ENCODE data around the gene RNF144A.

Gene RNF144A

GRCh38 chr2:6970551-6970950, 53.3 kb downstream of the RNF144A start:
- no peak for TF ChIP-seq CTCF (conservative IDR thresholded peaks at IDR 0.05; ENCODE audit: low read length)
- no peak for DNase-seq (ENCODE audit: low read depth)

GRCh38 chr2:6970976-6971480, 53.8 kb downstream of the RNF144A start:
- H3K4me3 ChIP-seq (ENCODE audit: low read length), result no peak overlapping the region
- TF ChIP-seq CTCF (conservative IDR thresholded peaks at IDR 0.05; ENCODE audit: low read length), result no peak
- no peak for DNase-seq (ENCODE audit: low read depth)

More at GRCh38 chr2:6970551-6970950, 53.3 kb downstream of the RNF144A start:
- H3K4me3 ChIP-seq (ENCODE audit: low read length), result no peak overlapping the region

- no peak overlapping the region for H3K4me3 ChIP-seq (ENCODE audit: low read length)
- DNase-seq (ENCODE audit: low read depth), result no peak
- TF ChIP-seq CTCF (conservative IDR thresholded peaks at IDR 0.05; ENCODE audit: low read length), result no peak
Observed at GRCh38 chr2:6971502-6971901, 54.3 kb downstream of the RNF144A start.

- H3K4me3 ChIP-seq (ENCODE audit: low read length), result no peak overlapping the region
- TF ChIP-seq CTCF (conservative IDR thresholded peaks at IDR 0.05; ENCODE audit: low read length), result no peak
- no peak for DNase-seq (ENCODE audit: low read depth)
Observed at GRCh38 chr2:6972067-6972710, 55.0 kb downstream of the RNF144A start.

GRCh38 chr2:6973895-6974545, 56.8 kb downstream of the RNF144A start:
- DNase-seq (ENCODE audit: low read depth), result peak; percentile 9
- H3K4me3 ChIP-seq (ENCODE audit: low read length), result no peak overlapping the region

GRCh38 chr2:6975988-6976387, 58.8 kb downstream of the RNF144A start:
- TF ChIP-seq CTCF (conservative IDR thresholded peaks at IDR 0.05; ENCODE audit: low read length), result no peak
- DNase-seq (ENCODE audit: low read depth), result no peak

More at GRCh38 chr2:6973895-6974545, 56.8 kb downstream of the RNF144A start:
- TF ChIP-seq CTCF (conservative IDR thresholded peaks at IDR 0.05; ENCODE audit: low read length), result no peak

More at GRCh38 chr2:6975988-6976387, 58.8 kb downstream of the RNF144A start:
- no peak overlapping the region for H3K4me3 ChIP-seq (ENCODE audit: low read length)
